LNCaP clone FGC (cell line): ENCODE measurements around the gene FMNL3.
A peak's percentile ranks its signal among the peaks of the same experiment; 100 is the strongest.

ENCODE experiments used
- DNase-seq: peaks from one replicate; pipeline ENCODE4 v3.0.0-alpha.2; 2011; ENCODE audit warnings: low read depth
- H3K4me3 ChIP-seq: 2 replicates; pipeline ENCODE4 v1.5.1; 2011; ENCODE audit warnings: mild to moderate bottlenecking, low read depth, low read length, control low read depth
- CTCF ChIP-seq: IDR thresholded peaks from 2 replicates; pipeline ENCODE4 v1.5.1; 2012; ENCODE audit warnings: mild to moderate bottlenecking; ENCODE audit not compliant: control insufficient read depth, insufficient read depth; ENCODE audit errors: extremely low read depth

Gene FMNL3

GRCh38 chr12:49632401-49632800 lies 74.8 kb downstream of the FMNL3 start:
- TF ChIP-seq CTCF = no peak
- no peak for DNase-seq
- H3K4me3 ChIP-seq = no peak overlapping the region

DNA sequence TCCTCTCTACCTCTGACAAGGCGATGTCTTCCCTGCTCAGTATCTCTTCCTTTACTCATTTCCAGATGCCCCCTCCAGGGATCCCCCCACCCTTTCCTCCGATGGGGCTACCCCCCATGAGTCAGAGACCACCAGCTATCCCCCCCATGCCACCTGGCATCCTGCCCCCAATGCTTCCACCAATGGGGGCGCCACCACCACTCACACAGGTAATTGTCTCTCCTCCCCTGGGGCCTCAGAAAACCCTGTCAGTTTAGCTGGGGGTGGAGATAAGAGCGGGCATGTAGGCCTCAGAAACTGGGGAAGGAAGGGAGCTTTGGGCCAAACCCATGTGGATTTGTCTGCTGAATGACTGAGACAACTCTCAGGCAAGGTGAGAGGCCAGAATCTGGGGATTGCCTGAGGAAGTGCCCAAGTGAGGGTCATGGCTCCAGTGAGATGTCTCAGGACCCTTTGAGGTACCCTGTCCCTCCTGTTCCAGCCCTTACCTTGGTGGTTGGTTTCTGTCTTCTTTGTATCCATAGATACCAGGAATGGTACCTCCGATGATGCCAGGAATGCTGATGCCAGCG lies 75.8 kb downstream of the FMNL3 start:
- no peak for DNase-seq
- no peak overlapping the region for H3K4me3 ChIP-seq
- no peak for TF ChIP-seq CTCF

GRCh38 chr12:49627752-49628360 lies 79.3 kb downstream of the FMNL3 start:
- TF ChIP-seq CTCF = no peak
- DNase-seq = no peak

DNA sequence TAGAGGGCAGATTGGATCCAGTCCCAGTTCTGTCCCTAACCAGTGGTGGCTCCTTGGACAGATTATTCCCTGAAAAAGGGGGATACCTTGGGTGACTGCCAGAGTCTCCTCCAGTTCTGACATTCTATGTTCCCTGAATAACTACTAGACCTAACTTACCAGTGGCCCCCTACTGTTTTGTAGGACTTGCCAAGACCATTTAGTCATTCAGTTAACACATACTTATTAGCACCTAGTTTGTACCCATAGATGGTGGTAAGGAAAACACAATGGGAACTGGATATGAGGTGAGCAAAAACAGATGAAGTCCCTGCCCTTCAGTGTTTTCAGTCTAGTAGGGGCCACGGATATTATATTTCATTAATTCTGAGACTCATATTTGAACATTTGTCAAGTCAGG lies 80.4 kb downstream of the FMNL3 start:
- no peak for DNase-seq
- H3K4me3 ChIP-seq = no peak overlapping the region
- no peak for TF ChIP-seq CTCF

More at GRCh38 chr12:49627752-49628360, 79.3 kb downstream of the FMNL3 start:
- H3K4me3 ChIP-seq = no peak overlapping the region

GRCh38 chr12:49626169-49626835 lies 80.9 kb downstream of the FMNL3 start:
- 0 out of 2 replicates have a peak, but pooled peaks have one; percentile 11 for TF ChIP-seq CTCF
- DNase-seq = no peak
- no peak overlapping the region for H3K4me3 ChIP-seq

- no peak for DNase-seq
- TF ChIP-seq CTCF = no peak
- H3K4me3 ChIP-seq = no peak overlapping the region
Observed at GRCh38 chr12:49624921-49625577, 82.2 kb downstream of the FMNL3 start.
